Osteocyte (in vitro differentiated cells): ENCODE data around the gene LRRC3B. TPM values are rescaled to one million over a fixed set of nuclear protein-coding genes. Genes with fewer than 3 reads are reported as not detected.

Source experiments
- DNase-seq: peaks from one replicate; pipeline ENCODE4 v3.0.0; 2021; ENCODE audit warnings: mixed read lengths; ENCODE audit not compliant: unreplicated experiment; ENCODE audit errors: extremely low spot score
- H3K27ac Mint-ChIP-seq: one replicate; pipeline ENCODE4 v1.8.0; 2021; ENCODE audit warnings: mild to moderate bottlenecking, mixed read lengths; ENCODE audit not compliant: unreplicated experiment
- H3K27me3 Mint-ChIP-seq: one replicate; pipeline ENCODE4 v1.8.0; 2021; ENCODE audit warnings: mixed read lengths; ENCODE audit not compliant: unreplicated experiment
- H3K36me3 Mint-ChIP-seq: one replicate; pipeline ENCODE4 v1.8.0; 2021; ENCODE audit warnings: mixed read lengths; ENCODE audit not compliant: unreplicated experiment
- H3K4me1 Mint-ChIP-seq: one replicate; pipeline ENCODE4 v1.8.0; 2021; ENCODE audit warnings: mixed read lengths; ENCODE audit not compliant: unreplicated experiment
- H3K4me3 Mint-ChIP-seq: one replicate; pipeline ENCODE4 v1.8.0; 2021; ENCODE audit warnings: mild to moderate bottlenecking, moderate library complexity, mixed read lengths; ENCODE audit not compliant: unreplicated experiment
- H3K9me3 Mint-ChIP-seq: one replicate; pipeline ENCODE4 v1.8.0; 2021; ENCODE audit warnings: mixed read lengths; ENCODE audit not compliant: unreplicated experiment
- CTCF ChIP-seq: fragments of 200-600 bp; sonication (generic); IDR thresholded peaks from 2 replicates; pipeline ENCODE4 v1.5.0; 2021; ENCODE audit warnings: antibody characterized with exemption, mild to moderate bottlenecking, moderate library complexity
- total RNA-seq: library from RNA; stranded (reverse); gene quantifications from 2 replicates; pipeline ENCODE4 v1.2.1, GENCODE V29; 2021

Gene LRRC3B
- total RNA-seq, 1 donor from 2014 or later, result not detected

GRCh38 chr3:26681632-26682031 is 59.1 kb downstream of the LRRC3B start:
- Mint-ChIP-seq H3K4me1 (peaks cover 2% of the 10 kb centered on the region), H3K27ac (no peak overlapping the region), H3K9me3 (no peaks in the 10 kb centered on the region), H3K4me3 (no peak overlapping the region), H3K36me3 (no peaks in the 10 kb centered on the region), H3K27me3 (no peaks in the 10 kb centered on the region)
- DNase-seq, result no peak
- no peak for TF ChIP-seq CTCF

GRCh38 chr3:26682406-26682805 is 59.8 kb downstream of the LRRC3B start:
- Mint-ChIP-seq H3K27me3 (no peaks in the 10 kb centered on the region), H3K9me3 (no peaks in the 10 kb centered on the region), H3K36me3 (no peaks in the 10 kb centered on the region), H3K4me3 (no peak overlapping the region), H3K4me1 (peaks cover 2% of the 10 kb centered on the region), H3K27ac (no peak overlapping the region)
- no peak for TF ChIP-seq CTCF
- DNase-seq, result no peak

GRCh38 chr3:26683902-26684301 is 61.3 kb downstream of the LRRC3B start:
- Mint-ChIP-seq H3K36me3 (no peaks in the 10 kb centered on the region), H3K27me3 (no peaks in the 10 kb centered on the region), H3K27ac (no peak overlapping the region), H3K9me3 (no peaks in the 10 kb centered on the region), H3K4me1 (peaks cover 2% of the 10 kb centered on the region), H3K4me3 (no peak overlapping the region)
- no peak for TF ChIP-seq CTCF
- DNase-seq, result no peak

- H3K4me1 Mint-ChIP-seq, result no peaks in the 10 kb centered on the region
- H3K36me3 Mint-ChIP-seq, result no peaks in the 10 kb centered on the region
- TF ChIP-seq CTCF, result no peak
- H3K9me3 Mint-ChIP-seq, result peaks cover 10% of the 10 kb centered on the region
- H3K27me3 Mint-ChIP-seq, result no peaks in the 10 kb centered on the region
- H3K27ac Mint-ChIP-seq, result no peak overlapping the region
- no peak for DNase-seq
- H3K4me3 Mint-ChIP-seq, result no peak overlapping the region
Measured at GRCh38 chr3:26687466-26687865, 64.9 kb downstream of the LRRC3B start.

- Mint-ChIP-seq H3K4me3 (no peak overlapping the region), H3K36me3 (no peaks in the 10 kb centered on the region), H3K4me1 (no peaks in the 10 kb centered on the region), H3K27me3 (no peaks in the 10 kb centered on the region), H3K9me3 (peaks cover 5% of the 10 kb centered on the region), H3K27ac (no peak overlapping the region)
- no peak for DNase-seq
- TF ChIP-seq CTCF, result no peak
Measured at GRCh38 chr3:26699553-26699952, 77.0 kb downstream of the LRRC3B start.
